ENCODE data around the gene ZNF276.

The ZNF276 gene

DNA sequence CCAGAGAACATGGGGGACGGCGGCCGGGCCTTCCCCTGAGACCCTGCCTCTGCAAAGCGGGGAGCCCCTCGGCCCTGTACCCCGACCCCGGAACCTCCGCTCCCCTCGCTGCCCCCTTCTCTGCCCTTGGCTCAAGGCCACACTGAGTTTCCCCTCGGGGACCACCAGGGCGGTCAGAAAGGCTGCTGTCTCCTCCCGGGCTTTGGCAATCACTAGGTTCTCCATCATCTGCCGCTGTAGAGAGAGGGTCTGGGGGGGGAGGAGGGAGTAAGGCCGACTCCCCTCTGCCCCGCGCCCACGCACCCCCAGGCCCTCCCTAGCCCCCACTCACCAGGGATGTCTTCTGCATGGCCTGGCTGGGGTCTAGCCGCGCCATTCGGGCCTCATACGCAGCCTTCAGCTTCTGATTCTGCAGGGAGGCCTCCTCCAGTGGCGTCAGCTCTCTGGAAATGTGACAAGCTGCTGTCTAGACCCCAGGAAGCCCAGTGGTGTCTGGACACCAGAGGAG, 9.0 kb upstream of the ZNF276 start:
- POLR2A ChIA-PET (ENCODE audit: low non-redundant PET) = no interaction called here
- TF ChIP-seq CTCF (conservative IDR thresholded peaks at IDR 0.05; ENCODE audit: low read depth) = no peak
- H3K27ac ChIP-seq = peak overlapping the region; percentile 64
- no peak for DNase-seq (ENCODE audit: low spot score)
- CTCF ChIA-PET = interaction anchor here (0.5 to 0.7 kb wide), 2 partner anchors 133 to 137 kb away, joined by 3 read pairs; partner anchors contain the start of gene CPNE7

GRCh38 chr16:89716493-89716892, 4.8 kb upstream of the ZNF276 start:
- POLR2A ChIA-PET (ENCODE audit: low non-redundant PET) = no interaction called here
- CTCF ChIA-PET = no interaction called here
- H3K27ac ChIP-seq = peak overlapping the region; percentile 29
- DNase-seq (ENCODE audit: low spot score) = no peak
- TF ChIP-seq CTCF (conservative IDR thresholded peaks at IDR 0.05; ENCODE audit: low read depth) = no peak

DNA sequence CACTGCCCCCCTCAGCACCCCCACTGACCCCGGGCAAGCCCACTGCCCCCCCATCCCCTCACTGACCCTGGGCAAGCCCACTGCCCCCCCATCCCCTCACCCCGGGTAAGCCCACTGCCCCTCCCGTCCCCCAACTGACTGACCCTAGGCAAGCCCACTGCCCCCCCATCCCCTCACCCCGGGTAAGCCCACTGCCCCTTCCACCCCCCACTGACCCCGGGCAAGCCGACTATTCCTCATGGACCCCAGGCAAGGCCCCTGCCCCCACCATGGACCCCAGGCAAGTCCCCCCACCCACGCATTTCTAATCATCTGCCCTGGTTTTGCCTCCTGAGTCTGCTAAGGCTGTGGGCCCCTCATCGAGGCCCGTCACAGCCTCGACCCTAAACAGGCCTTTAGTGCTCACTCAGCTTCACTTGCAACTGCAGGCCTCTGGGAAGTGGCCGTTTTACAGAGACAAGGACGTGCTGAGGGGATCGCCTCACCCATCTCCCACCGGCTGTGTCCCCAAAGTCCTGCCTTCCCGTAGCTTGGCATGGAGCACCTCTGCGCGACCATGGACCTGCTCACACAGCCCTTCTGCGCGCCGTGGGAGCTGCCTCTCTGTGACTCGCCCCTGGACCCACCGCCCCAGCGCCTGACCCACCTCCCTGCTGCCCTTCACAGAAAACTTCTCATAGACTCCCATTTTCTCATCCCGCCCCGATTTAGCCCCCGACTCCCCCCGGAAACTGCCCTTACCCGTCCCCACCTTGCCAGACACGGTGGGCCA, 4.2 kb upstream of the ZNF276 start:
- ChIA-PET CTCF (no interaction called here), POLR2A (ENCODE audit: low non-redundant PET) (no interaction called here)
- no peak for DNase-seq (ENCODE audit: low spot score)
- H3K27ac ChIP-seq = peak overlapping the region; percentile 32
- no peak for TF ChIP-seq CTCF (conservative IDR thresholded peaks at IDR 0.05; ENCODE audit: low read depth)

DNA sequence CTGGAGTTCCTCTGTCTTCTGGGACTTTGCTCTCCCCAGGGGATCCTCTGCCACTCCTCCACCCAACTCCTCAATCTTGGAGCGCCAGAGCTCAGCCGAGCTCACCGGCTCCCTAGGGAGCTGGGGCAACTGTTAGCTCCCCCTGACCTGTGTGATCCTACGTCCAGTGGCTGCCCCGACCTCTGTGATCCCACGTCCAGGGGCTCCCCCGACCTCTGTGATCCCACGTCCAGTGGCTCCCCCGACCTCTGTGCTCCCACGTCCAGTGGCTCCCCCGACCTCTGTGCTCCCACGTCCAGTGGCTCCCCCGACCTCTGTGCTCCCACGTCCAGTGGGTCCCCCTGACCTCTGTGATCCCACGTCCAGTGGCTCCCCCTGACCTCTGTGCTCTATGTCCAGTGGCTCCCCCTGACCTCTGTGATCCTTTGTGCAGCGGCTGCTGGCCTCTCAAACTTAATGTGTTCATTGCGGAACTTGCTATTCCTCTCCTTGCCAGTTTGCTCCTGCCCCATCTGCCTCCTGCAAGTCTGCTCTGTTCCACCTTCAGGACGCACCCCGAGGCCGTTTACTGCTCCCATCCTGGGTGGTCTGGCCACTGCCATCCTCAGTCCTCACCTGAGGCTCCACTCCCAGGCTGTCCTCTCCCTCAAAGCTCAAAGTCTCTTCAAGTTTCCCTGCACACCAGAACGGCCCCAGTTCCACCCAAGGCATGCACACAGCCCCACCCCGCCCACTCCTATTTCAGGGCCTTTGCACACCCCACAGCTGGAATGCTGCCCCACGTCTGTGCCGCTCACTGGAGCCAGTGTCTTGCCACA, 3.4 kb upstream of the ZNF276 start:
- ChIA-PET CTCF (interaction anchor here (0.7 to 2.0 kb wide), 2 partner anchors 12 to 17 kb away, joined by 3 to 5 read pairs; no protein-coding TSS in a partner anchor), POLR2A (ENCODE audit: low non-redundant PET) (no interaction called here)
- DNase-seq (ENCODE audit: low spot score) = no peak
- no peak for TF ChIP-seq CTCF (conservative IDR thresholded peaks at IDR 0.05; ENCODE audit: low read depth)
- peak overlapping the region; percentile 97 for H3K27ac ChIP-seq

GRCh38 chr16:89720551-89720812, 855 bp upstream of the ZNF276 start:
- no peak for DNase-seq (ENCODE audit: low spot score)
- ChIA-PET CTCF (interaction anchor here (1.0 to 1.2 kb wide), 2 partner anchors 15 to 21 kb away, joined by 3 read pairs; no protein-coding TSS in a partner anchor), POLR2A (ENCODE audit: low non-redundant PET) (no interaction called here)
- TF ChIP-seq CTCF (conservative IDR thresholded peaks at IDR 0.05; ENCODE audit: low read depth) = no peak
- H3K27ac ChIP-seq = peak overlapping the region; percentile 97

DNA sequence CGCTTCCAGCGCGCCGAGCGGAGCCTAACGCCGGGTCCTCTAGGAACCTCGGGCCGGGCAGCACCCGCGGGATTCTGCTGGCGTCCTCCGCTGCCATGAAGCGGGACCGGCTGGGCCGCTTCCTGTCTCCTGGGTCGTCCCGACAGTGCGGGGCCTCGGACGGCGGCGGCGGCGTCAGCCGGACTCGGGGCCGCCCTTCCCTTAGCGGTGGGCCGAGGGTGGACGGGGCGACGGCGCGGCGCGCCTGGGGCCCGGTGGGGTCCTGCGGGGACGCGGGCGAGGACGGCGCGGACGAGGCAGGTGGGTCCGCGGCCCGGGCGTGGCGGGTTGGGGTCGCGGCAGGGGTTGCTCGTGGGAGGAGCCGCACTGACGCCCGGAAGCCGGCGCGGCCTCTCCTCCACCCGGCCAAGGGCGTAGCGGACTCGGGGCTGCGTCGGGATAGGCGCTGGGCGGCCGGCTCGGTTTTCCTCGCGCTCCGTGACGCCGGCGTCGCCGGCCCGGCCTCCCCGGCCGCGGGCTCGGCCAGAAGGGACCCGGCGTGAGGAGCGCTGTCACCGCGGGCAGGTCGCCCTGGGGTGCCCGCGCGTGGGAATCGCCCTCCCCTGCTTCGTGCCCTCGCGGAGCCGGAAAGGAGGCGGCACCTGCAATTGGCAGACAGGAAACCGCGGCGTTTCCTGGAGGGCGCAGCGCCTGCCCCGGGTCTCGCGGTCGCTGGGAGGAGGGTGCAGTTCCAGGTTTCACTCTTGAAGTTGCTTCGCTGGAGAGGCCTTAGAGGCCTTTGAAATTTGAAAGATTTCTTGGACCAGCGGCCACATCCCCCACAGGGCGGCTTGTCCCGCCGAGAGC, 432 bp downstream of the ZNF276 start:
- TF ChIP-seq CTCF (conservative IDR thresholded peaks at IDR 0.05; ENCODE audit: low read depth) = no peak
- CTCF ChIA-PET = no interaction called here
- peak overlapping the region; percentile 97 for H3K27ac ChIP-seq
- DNase-seq (ENCODE audit: low spot score) = no peak
- POLR2A ChIA-PET (ENCODE audit: low non-redundant PET) = no interaction called here
